HS-5 (cell line): ENCODE data around the gene PHACTR2.
"Not testable (repeated sequence)": the region's sequence is repeated elsewhere in the genome, so short reads cannot be mapped to it uniquely, and the experiment has no call there.

Source experiments
- DNase-seq: peaks from one replicate; pipeline ENCODE4 v3.0.0-alpha.2; 2012; ENCODE audit warnings: low read depth

PHACTR2 gene

DNA sequence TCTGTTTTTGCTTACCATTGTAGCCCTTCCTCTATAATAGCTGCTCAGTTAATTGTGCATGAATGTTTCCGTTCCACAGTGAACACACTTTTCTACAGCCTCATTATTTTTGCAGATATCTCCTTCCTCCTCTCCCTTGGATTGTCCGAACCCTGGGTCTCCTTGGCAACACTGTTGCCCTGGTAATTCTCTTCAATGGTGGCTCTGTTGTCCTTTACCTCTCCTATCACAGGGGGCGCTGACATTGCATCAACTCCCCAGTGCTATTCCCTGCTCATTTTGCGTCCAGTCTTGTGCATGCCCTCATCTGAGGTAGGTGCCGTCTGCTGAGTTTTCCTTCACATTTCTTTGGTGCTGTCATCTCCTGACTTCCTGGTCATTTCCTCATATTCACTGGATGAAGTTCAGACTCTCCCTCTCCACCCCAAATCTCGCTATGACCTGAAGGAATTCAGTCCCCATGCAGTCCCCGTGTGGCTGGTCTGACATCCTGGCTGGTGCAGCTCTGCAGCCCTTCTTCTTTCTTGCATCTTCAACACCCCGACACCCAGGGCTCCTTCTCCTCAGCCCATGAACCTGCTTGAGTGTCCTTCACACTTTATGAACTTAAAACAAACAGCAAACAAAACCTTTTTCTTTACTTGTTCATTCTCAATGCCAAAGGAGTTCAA, 21.1 kb downstream of the PHACTR2 start:
- no peak for DNase-seq

DNA sequence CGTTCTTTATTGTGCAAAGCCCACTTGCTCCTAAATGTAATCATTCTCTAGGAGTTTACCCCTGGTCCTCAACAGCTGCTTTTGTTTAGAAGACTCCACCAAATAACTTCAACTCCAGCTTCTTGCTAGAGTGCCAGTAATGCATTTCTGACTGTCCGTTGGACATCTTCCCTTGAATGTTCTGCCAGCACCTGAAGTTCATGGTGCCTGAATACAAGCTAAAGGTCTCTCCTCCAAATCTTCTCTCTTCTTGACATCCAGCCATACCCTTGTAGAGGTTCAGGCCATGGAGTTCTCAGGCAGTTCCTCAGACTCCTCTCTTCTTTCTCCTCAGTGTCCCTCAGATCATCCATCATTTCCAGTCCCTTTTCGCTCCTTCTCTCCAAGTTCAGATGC, 21.7 kb downstream of the PHACTR2 start:
- no peak for DNase-seq

DNA sequence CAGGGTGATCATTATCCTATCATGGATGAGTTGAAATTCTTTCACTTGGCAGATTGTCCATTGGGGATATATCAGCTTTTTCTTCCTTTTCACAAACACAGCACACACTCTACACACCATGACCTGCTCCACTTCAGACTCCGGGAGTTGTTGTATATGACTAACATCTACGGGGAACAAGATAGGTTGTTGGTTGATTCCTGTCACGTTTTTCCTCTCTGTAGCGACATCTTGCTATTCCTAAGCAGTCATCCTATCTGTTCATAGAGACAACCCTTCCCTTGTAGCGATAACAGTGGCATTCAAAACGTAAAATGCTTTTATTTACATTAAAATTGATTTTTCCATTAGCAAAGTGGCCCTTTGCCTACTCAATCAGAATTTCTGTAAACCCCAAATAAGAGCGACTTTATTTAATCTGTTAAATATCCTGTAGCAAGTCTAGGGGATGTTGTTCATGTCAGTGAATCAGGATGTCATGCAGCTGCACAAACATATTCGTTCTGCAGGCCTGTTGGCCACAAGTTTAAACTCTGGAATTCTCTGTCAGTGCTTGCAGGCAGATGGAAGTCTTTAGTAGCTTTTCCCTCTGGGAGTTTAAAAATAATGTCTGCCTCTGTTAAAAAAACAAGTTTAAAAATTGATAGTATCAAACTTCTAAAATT, 23.1 kb downstream of the PHACTR2 start:
- no peak for DNase-seq

- DNase-seq: no peak
Observed at GRCh38 chr6:143701349-143702234, 23.8 kb downstream of the PHACTR2 start.

GRCh38 chr6:143705569-143705968, 27.8 kb downstream of the PHACTR2 start:
- DNase-seq: no peak

- DNase-seq: no peak
Observed at GRCh38 chr6:143707697-143708096, 29.9 kb downstream of the PHACTR2 start.

- no peak for DNase-seq
Observed at GRCh38 chr6:143708889-143709288, 31.1 kb downstream of the PHACTR2 start.

GRCh38 chr6:143711714-143712113, 33.9 kb downstream of the PHACTR2 start:
- DNase-seq: no peak

GRCh38 chr6:143718472-143718871, 40.7 kb downstream of the PHACTR2 start:
- no peak for DNase-seq

DNA sequence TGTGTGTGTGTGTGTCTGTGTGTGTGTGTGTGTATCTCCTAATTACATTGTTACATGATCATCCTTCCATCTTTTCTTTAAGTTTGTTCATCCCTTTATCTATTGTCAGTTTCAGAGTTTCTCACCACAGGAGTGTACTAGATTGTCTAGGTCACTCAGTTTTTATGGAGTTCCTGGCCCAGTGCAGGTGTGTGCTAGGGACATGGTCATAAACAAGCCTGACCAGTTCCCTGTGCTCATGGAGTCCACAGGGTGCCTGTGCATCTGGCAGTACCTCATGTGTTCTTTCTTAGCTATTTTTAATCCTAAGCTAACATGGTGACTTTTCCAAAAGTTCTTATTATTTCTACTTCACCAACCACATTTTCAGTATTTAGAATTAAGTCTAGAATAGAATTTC, 43.9 kb downstream of the PHACTR2 start:
- DNase-seq: no peak

GRCh38 chr6:143724876-143725275, 47.1 kb downstream of the PHACTR2 start:
- DNase-seq: no peak

DNA sequence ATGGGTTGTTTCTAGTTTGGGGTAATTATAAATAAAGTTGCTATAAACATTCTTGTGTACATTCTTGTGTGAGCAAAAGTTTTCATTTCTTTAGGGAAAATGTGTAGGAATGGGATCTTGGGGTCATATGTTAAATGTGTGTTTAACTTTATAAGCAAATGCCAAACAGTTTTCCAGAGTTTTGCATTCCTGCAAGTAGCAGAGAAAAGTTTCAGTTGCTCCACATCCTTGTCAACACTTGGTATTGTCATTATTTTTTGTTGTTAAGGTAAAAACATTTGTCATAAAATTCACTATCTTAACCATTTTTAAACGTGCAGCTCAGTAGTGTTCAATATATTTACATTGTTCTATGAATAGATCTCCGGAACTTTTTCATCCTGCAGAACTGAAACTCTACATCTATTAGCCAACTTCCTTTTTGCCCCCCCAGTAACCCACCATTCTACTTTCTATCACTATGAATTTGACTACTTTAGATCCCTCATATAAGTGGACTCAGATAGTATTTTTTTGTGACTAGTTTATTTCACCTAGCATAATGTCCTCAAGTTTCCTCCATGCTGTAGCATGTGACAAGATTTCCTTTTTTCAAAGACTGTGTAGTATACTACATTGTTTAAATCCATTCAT, 48.4 kb downstream of the PHACTR2 start:
- no peak for DNase-seq

DNA sequence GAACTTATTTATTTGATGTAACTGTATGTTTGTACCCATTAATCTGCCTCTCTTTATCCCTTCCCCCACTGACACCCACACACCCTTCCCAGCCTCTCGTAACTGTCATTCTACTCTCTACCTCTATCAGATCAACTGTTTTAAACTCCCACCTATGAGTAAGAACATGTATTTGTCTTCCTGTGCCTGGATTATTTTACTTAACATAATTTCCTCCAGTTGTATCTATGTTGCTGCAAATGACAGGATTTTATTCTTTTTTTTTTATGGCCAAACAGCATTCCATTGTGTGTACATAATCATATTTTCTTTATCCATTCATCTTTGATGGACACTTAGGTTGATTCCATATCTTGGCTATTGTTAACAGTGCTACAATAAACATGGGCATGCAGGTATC, 49.3 kb downstream of the PHACTR2 start:
- DNase-seq: no peak

DNA sequence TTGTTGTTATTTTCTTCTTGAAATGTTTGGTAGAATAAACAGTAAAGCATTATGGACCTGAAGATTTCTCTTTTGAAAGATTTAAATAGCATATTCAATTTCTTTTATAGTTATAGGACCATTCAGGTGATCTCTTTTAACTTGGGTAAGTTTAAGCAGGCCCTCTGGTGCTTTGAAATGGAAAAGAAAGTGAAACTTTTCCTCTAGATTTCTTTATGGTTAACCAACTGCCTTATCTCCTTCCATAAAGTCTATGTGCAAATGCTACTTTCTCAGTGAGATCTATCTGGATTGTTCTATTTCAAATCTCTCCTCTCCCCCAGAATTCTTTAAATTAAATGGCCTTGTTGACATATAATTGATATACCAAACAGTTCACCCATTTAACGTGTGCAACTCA, 54.0 kb downstream of the PHACTR2 start:
- no peak for DNase-seq

- DNase-seq: no peak
Observed at GRCh38 chr6:143732536-143732935, 54.8 kb downstream of the PHACTR2 start.

GRCh38 chr6:143733510-143733909, 55.7 kb downstream of the PHACTR2 start:
- DNase-seq: no peak

DNA sequence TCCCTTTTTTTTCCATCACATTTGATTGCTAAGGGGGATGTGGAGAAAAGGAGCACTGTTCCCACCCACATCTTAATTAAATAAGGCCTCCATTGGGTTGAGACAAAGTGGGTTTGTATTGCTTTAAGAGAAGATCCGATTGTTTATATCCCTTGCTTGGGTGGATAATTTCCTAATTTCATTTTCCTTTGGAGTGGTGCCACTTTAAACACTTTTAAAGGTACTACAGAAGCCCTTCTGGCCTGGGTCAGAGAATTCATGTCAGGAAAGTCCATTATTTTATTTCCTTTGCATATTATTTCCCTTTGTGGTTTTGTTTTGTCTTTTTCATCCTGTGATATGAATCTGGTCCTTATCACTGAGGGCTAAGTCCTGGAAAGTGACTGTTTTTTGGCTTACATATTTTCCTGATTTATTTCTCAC, 56.9 kb downstream of the PHACTR2 start:
- DNase-seq: no peak

GRCh38 chr6:143738072-143738690, 60.4 kb downstream of the PHACTR2 start:
- not testable (repeated sequence) for DNase-seq

- DNase-seq: no peak
Observed at GRCh38 chr6:143739341-143739851, 61.6 kb downstream of the PHACTR2 start.

DNA sequence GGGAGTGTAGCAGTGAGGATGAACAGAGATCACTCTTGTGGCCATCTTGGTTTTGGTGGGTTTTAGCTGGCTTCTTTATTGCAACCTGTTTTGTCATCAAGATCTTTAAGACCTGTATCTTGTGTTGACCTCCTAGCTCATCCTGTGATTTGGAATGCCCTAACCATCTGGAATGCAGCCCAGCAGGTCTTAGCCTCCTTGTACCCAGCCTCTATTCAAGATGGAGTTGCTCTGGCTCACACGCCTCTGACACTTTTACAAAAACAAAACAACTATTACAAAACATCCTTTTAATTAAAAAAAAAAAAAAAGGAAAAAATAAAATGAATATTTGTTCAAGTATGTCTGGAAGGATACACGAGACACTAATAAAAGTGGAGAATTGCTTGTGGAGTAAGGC, 62.4 kb downstream of the PHACTR2 start:
- no peak for DNase-seq

- DNase-seq: no peak
Observed at GRCh38 chr6:143741480-143741879, 63.7 kb downstream of the PHACTR2 start.
